HTERT RPE-1 (cell line): ENCODE results near the gene PNPLA2.

Experiments
- in situ Hi-C: fragments of 300-500 bp; cut with MboI; formaldehyde crosslinking; loops from 4 replicates; pipeline ENCODE4 v1.14.3; 2020; ENCODE audit warnings: low sequenced_read_pairs

PNPLA2 gene

DNA sequence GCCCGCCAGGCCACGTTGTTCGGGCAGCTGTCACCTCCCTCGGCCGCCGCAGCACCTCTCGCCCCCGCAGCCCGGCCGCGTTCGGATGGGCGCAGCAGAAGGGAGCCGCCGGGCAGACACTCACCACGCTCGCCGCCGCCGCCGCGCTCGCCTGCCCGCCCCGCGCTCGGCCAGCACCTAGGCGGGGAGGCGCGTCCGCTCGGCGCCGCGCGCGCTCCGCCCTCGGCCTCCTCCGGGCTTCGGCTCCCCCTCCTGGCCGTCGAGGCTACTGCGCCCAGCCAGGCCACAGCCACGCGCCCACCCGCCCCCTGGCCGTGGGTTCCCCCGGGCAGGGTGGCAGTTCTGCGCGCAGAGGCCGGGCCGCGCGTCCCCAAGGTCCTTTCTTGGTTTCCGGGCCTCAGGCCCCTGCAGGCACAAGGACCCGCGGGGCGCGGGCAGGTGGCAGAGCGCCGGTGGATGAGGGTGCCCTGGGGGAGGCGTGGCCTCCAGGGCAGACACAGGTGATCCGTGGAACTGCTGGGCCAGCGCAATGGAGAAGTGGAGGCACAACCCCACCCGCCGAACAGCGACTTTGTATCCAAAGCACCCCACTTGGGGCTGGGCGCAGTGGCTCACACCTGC is 20.5 kb upstream of the PNPLA2 start, which contains the start of gene SLC25A22:
TSS of gene SLC25A22 (minus strand) at position 189 of the 621 bp plus-strand sequence. CDS start 3,275 bp downstream, outside the sequence.
- in situ Hi-C loops = no loop called here

DNA sequence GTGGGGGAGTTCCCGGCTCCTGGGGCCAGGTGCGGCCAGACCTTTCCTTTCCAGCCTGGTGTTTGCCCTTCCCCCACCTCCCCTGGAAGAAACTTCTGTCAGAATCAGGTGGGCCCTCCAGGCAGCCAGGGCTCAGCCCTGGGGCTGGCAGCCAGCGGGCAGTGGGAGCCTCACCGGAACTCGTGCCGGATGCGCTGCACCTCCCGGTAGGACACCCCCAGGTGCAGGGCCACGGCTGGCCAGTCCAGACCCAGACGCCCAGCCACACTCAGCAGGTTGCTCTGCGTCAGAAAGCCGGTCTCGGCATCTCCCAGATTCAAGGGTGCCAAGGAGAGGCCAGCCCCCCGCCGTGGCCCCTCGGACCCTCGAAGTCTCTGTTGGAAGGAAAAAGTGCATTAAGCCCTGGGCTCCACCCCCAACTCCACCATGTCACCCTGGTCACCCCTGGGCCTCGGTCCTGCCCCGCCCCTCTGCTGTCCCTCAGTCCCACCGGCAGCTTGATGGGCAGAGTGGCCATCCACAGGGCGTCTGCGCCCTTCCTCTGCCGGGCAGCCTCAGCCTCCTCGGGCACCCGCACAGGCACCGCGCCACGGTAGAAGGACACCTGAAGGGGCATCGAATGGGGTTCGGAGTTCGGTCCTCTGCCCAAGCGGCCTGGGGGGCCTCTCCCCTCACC is 18.9 kb upstream of the PNPLA2 start:
- in situ Hi-C loops = no loop called here

DNA sequence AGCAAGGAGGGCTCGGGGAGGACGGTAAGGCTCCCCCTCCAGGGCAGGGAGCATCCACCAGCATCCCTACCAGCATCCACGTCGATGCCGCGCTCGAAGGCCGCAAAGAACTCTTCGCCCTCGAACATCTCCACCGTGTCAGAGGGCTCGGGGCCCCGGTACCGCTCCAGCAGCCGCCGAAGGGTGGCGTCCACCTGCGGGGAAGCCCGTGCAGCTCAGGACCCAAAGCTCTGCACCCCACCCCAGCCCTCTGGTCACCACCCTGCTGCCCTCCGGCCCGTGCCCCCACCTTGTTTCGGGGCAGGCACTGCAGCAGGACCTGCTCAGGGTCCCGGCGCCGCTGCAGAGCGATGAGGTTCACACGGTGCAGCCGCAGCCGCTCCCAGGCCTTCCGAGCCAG is 18.2 kb upstream of the PNPLA2 start:
- in situ Hi-C loops = no loop called here

DNA sequence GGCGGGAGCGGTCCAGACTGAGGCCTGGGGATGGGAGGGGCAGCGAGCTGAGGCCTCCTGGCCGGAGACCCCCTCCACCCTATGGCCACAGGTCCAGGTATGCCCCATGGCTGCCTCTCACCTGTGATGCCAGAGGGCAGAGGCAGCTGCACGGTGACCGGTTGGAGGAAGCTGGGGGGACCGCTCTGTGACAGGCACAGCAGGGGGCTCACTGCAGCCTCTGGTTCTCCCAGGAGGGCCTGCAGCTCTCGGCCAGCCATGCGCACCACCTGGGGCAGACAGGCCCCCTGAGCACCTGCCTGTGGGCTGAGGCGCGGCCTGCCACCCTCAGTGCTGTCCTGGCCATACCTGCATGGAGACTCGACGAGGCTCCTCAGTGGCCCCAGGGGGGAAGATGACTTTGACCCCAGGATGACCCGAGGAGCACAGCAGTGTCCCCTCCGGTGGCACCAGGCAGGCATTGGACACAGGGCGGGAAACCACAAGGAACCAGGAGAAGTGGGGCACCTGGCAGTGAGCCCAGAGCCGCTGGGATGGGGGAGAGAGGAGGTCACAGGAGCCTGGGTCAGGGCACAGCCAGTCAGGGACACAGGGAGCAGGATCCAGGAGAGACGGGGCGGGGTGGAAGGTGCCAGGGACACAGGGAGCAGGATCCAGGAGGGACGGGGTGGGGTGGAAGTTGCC is 17.5 kb upstream of the PNPLA2 start:
- in situ Hi-C loops = no loop called here

DNA sequence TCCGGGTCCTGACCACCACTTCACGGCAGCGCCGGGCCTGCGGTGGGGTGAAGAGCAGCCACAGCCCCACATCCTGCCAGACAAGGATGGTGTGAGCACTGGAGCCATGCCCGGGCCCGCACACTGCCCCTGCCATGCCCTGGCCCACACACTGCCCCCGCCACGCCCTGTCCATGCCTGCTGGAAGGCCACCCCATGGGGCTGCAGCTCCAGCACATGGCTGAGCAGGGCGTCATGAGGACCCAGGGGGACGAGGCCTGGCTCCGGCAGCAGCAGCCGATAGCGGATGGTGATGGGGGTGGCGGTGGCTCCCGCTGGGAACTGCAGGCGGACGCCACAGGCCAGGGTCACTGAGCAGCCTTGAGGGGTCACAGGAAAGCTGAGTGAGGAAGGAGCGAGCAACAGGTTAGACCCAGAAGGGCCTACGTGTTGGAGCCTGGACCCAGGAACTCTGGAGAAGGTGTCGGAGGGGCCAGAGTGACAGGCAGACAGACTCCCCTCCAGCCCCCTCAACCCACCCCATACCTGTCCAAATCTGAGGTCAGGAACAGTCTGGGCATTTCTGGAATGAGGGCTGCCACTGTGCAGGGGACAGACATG is 16.6 kb upstream of the PNPLA2 start:
- in situ Hi-C loops = no loop called here

- in situ Hi-C loops = no loop called here
These were observed 15.8 kb upstream of the PNPLA2 start for GRCh38 chr11:802693-803466.

GRCh38 chr11:803467-803742 is 15.3 kb upstream of the PNPLA2 start:
- in situ Hi-C loops = no loop called here

GRCh38 chr11:803770-804598 is 14.7 kb upstream of the PNPLA2 start:
- in situ Hi-C loops = no loop called here

- in situ Hi-C loops = no loop called here
These were observed 14.1 kb upstream of the PNPLA2 start for GRCh38 chr11:804599-804964.

GRCh38 chr11:808427-809286 is 10.1 kb upstream of the PNPLA2 start:
- in situ Hi-C loops = no loop called here

GRCh38 chr11:809287-810039 is 9.3 kb upstream of the PNPLA2 start, which contains the start of gene RPLP2:
Gene RPLP2 (plus strand): TSS chr11:809967. CDS start chr11:810235, 268 bp downstream.
- in situ Hi-C loops = no loop called here

- in situ Hi-C loops = no loop called here
These were observed 8.6 kb upstream of the PNPLA2 start for GRCh38 chr11:810040-810567.

DNA sequence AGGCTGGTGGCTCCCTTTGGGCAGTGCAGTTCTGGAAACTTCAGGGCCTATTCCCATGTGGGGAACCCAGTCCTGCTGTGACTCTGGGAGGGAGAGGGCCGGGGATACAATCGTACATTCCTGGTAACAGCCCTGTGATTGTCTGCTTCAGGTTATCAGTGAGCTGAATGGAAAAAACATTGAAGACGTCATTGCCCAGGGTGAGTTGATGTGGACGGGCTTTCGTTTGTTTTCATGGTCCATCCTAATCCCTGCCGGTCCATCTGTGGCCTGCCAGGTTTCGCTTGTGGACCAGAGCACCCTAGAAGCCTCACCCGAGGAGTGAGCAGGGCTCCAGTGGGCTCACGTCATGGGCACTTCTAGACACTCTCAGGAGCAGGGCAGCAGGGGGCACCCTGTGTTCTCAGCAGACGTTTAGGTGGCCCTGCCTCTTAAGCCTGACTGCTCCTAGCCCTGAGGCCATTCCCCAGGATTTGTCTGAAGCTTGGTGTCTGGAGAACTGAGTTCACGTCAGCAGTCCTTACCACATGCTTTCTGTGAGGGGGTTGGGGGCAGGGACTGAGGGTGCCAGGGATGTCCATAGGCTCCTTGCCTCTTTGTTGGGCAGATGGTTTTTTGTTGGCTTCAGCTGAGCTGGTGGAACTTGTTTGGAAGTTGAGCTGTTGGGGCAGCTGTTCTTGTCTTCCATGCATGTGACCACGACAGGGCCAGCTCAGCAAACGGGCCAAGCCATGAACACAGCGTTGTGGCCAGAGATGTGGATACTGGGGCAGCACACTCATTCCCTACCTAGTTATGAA is 7.1 kb upstream of the PNPLA2 start:
- in situ Hi-C loops = no loop called here

GRCh38 chr11:812390-812789 is 6.3 kb upstream of the PNPLA2 start:
- in situ Hi-C loops = no loop called here

DNA sequence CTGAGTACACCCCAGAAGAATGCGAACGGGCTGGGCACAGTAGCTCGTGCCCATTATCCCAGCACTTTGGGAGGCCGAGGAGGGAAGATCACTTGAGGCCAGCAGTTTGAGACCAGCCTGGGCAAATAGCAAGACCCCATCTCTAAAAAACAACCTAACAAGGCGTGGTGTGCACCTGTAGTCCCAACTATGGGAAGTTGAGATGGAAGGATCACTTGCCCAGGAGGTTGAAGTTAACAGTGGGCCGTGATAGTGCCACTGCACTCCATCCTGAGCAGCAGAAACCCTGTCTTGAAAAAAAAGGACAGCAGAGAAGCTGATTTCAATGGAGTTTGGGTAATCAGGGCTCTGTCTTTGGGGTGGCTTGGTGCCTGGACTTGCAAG is 5.7 kb upstream of the PNPLA2 start:
- in situ Hi-C loops = no loop called here

DNA sequence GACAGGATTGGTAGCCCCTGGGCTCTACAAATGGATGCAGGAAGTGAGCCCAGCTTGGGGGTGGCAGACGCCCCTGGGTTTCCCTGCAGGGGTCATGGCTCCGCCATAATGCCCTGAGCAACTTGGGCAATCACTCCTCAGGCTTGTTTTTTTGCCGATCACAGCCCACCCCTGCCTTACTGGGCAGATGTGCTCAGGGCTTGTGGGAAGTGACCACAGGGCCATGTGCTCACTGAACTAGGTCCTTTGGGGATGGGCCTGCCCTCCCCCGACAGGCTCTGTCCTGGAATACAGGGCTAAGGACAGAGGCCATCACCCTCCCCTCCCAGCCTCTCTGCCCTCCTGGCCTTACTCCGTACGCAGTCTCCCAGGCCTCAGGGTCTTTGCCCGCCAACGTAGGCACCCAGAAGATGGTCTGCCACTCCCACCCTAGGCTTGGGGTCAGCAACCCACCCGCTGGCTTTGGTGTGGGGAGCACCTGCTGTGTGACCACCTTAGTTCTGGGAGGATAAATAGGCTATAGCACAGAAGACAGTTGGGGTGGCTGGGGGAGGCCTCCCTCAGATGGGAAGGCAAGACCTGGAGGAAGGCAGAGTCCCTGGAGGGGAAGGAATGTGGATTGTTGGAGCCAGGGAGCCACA is 5.1 kb upstream of the PNPLA2 start:
- in situ Hi-C loops = no loop called here
